HepG2 (cell line): ENCODE measurements around the gene DYSF. TPM values are rescaled to one million over a fixed set of nuclear protein-coding genes. Genes with fewer than 3 reads are reported as not detected.

Experiments
- ATAC-seq: fragments of 200-7000 bp; cut with Tn5 transposase; 3 replicates; pipeline ENCODE4 v1.9.1; 2020; ENCODE audit warnings: mild to moderate bottlenecking, moderate library complexity
- BruUV-seq: library from RNA; stranded (reverse); fragments of 400-500 nt; replicated peaks from 2 replicates; lab custom pipeline; 2021; lab: Mats Ljungman, UMichigan
- CTCF ChIA-PET: fragments of 300-600 bp; formaldehyde crosslinking; extraction: SDS; loops from one replicate; lab custom pipeline; 2021; ENCODE audit warnings: low total read pairs, inconsistent platforms, low intra/inter-chr PET ratio; lab: Yijun Ruan, JAX
- POLR2A ChIA-PET: fragments of 350-600 bp; sonication (Branson Sonifier 250); formaldehyde crosslinking; loops from one replicate; lab custom pipeline; 2020; ENCODE audit warnings: antibody characterized with exemption, inconsistent platforms; lab: Yijun Ruan, JAX
- DNase-seq: peaks from one replicate; pipeline ENCODE4 v3.0.0-alpha.2; 2015; ENCODE audit warnings: low spot score
- FAIRE-seq: peaks from 3 replicates; lab custom pipeline; 2011; peaks lifted over from hg19 to GRCh38; lab: Jason Lieb, UNC
- H2AFZ ChIP-seq: one replicate; pipeline ENCODE4 v1.6.1; 2011; ENCODE audit warnings: low read length, inconsistent platforms
- H3K27ac ChIP-seq: fragments of 300-600 bp; 3 replicates; pipeline ENCODE4 v1.8.0; 2011; ENCODE audit warnings: mixed run types, mild to moderate bottlenecking, mixed read lengths, low read length, inconsistent platforms; ENCODE audit not compliant: insufficient read depth; ENCODE audit errors: extremely low read length
- H3K27me3 ChIP-seq, 2 experiments: fragments of 200-600 bp in 1 of 2; 2 replicates in 1 of 2; 3 replicates in 1 of 2; pipeline versions ENCODE4 v1.6.0 to v1.8.0; 2011; ENCODE audit warnings: low read length in 2 of 2, mild to moderate bottlenecking in 2 of 2, moderate library complexity in 2 of 2, inconsistent platforms in 1 of 2; ENCODE audit not compliant: insufficient read depth in 2 of 2, control insufficient read depth in 1 of 2
- H3K36me3 ChIP-seq, 2 experiments: fragments of 200-600 bp in 1 of 2; replicated peaks in 1 of 2; 2 replicates in 1 of 2; 3 replicates in 1 of 2; pipeline versions ENCODE4 v1.5.1 to v1.8.0; 2011; ENCODE audit warnings: low read length in 2 of 2, inconsistent platforms in 1 of 2; ENCODE audit not compliant: insufficient read depth in 2 of 2, control insufficient read depth in 1 of 2
- H3K4me1 ChIP-seq: 2 replicates; pipeline ENCODE4 v1.5.1; 2012; ENCODE audit warnings: low read length, inconsistent platforms; ENCODE audit not compliant: insufficient read depth
- H3K4me2 ChIP-seq: 2 replicates; pipeline ENCODE4 v1.6.0; 2011; ENCODE audit warnings: low read depth, low read length, inconsistent platforms
- H3K4me3 ChIP-seq, 3 experiments: fragments of 200-600 bp in 1 of 3; sonication (generic), shearing (Covaris generic) in 1 of 3; replicated peaks in 1 of 3; 2 replicates each; pipeline ENCODE4 v1.5.1; 2011 to 2016; ENCODE audit warnings: low read length in 3 of 3, inconsistent platforms in 2 of 3, low read depth in 2 of 3, mild to moderate bottlenecking in 2 of 3, control low read depth in 1 of 3, mixed read lengths in 1 of 3; ENCODE audit not compliant: insufficient read depth in 1 of 3
- H3K79me2 ChIP-seq: one replicate; pipeline ENCODE4 v1.6.1; 2011; ENCODE audit warnings: low read length, inconsistent platforms; ENCODE audit not compliant: insufficient read depth
- H3K9ac ChIP-seq: 2 replicates; pipeline ENCODE4 v1.6.0; 2011; ENCODE audit warnings: mild to moderate bottlenecking, low read depth, low read length, inconsistent platforms; ENCODE audit not compliant: insufficient read depth
- H3K9me3 ChIP-seq: 2 replicates; pipeline ENCODE4 v1.5.1; 2012; ENCODE audit warnings: mild to moderate bottlenecking, low read length
- H4K20me1 ChIP-seq: 2 replicates; pipeline ENCODE4 v1.6.0; 2011; ENCODE audit warnings: inconsistent platforms, mild to moderate bottlenecking, low read length, moderate library complexity; ENCODE audit not compliant: insufficient read depth
- ATF4 ChIP-seq, 2 experiments: fragments of 450-650 bp in 1 of 2; sonication (generic) in 1 of 2; formaldehyde crosslinking; IDR thresholded peaks; 2 replicates each; pipeline versions ENCODE4 v1.5.0 to v1.8.0; 2020 to 2022; ENCODE audit warnings: mild to moderate bottlenecking in 1 of 2, missing genetic modification reagents in 1 of 2
- ATM ChIP-seq: fragments of 450-650 bp; IDR thresholded peaks from 2 replicates; pipeline ENCODE4 v1.7.1; 2017; ENCODE audit warnings: mild to moderate bottlenecking, borderline replicate concordance
- CREB1 ChIP-seq, 2 experiments: fragments of 450-650 bp in 1 of 2; IDR thresholded peaks; 2 replicates each; pipeline ENCODE4 v1.6.1; 2016 to 2017; ENCODE audit warnings: control low read depth in 1 of 2, mild to moderate bottlenecking in 1 of 2, missing compliant biosample characterization in 1 of 2, missing genetic modification characterization in 1 of 2
- DR1 ChIP-seq: sonication (generic); formaldehyde crosslinking; IDR thresholded peaks from 2 replicates; pipeline ENCODE4 v1.8.0; 2021; ENCODE audit warnings: mild to moderate bottlenecking, missing genetic modification reagents, inconsistent platforms
- GATAD2A ChIP-seq: IDR thresholded peaks from 2 replicates; pipeline ENCODE4 v1.6.1; 2016
- GTF3A ChIP-seq: sonication (generic); formaldehyde crosslinking; conservative IDR thresholded peaks from 2 replicates; pipeline ENCODE4 v1.4.0; 2020; ENCODE audit warnings: mild to moderate bottlenecking, missing genetic modification reagents
- MTF2 ChIP-seq: sonication (generic); formaldehyde crosslinking; IDR thresholded peaks from 2 replicates; pipeline ENCODE4 v1.5.0; 2020; ENCODE audit warnings: missing genetic modification reagents, borderline replicate concordance
- PHF21A ChIP-seq: sonication (generic); formaldehyde crosslinking; IDR thresholded peaks from 2 replicates; pipeline ENCODE4 v1.5.0; 2020; ENCODE audit warnings: mild to moderate bottlenecking, missing genetic modification reagents
- POLR2AphosphoS2 ChIP-seq: IDR thresholded peaks from 2 replicates; pipeline ENCODE4 v1.6.1; 2011; ENCODE audit warnings: low read depth, low read length, improper control_type of control experiment
- RBFOX2 ChIP-seq: fragments of 200-400 bp; formaldehyde crosslinking; IDR thresholded peaks from 2 replicates; pipeline ENCODE4 v1.6.1; 2017; ENCODE audit warnings: low read depth, mild to moderate bottlenecking, low read length
- RBM39 ChIP-seq: fragments of 200-400 bp; formaldehyde crosslinking; IDR thresholded peaks from one replicate; pipeline ENCODE4 v1.6.1; 2018; ENCODE audit warnings: antibody characterized with exemption, mild to moderate bottlenecking, low read depth, low read length; ENCODE audit not compliant: poor library complexity, severe bottlenecking
- RCOR2 ChIP-seq: IDR thresholded peaks from 2 replicates; pipeline ENCODE4 v1.6.1; 2016; ENCODE audit warnings: missing biosample characterization, missing genetic modification reagents
- SP2 ChIP-seq: sonication (generic); formaldehyde crosslinking; IDR thresholded peaks from 2 replicates; pipeline ENCODE4 v1.5.1; 2020; ENCODE audit warnings: mild to moderate bottlenecking, missing genetic modification reagents
- SP4 ChIP-seq: sonication (generic); formaldehyde crosslinking; IDR thresholded peaks from 2 replicates; pipeline ENCODE4 v1.8.1; 2023; ENCODE audit warnings: mild to moderate bottlenecking, missing genetic modification reagents
- SSRP1 ChIP-seq: IDR thresholded peaks from 2 replicates; pipeline ENCODE4 v1.6.1; 2016; ENCODE audit warnings: control low read depth
- TOPORS ChIP-seq: sonication (generic); formaldehyde crosslinking; IDR thresholded peaks from 2 replicates; pipeline ENCODE4 v1.8.0; 2023; ENCODE audit warnings: mild to moderate bottlenecking, missing genetic modification reagents
- XRCC5 ChIP-seq: fragments of 200-400 bp; formaldehyde crosslinking; optimal IDR thresholded peaks from 2 replicates; pipeline ENCODE3; 2017; ENCODE audit warnings: mild to moderate bottlenecking, low read length
- ZBTB21 ChIP-seq: sonication (generic); formaldehyde crosslinking; IDR thresholded peaks from 2 replicates; pipeline ENCODE4 v1.4.0; 2020; ENCODE audit warnings: missing genetic modification reagents
- ZBTB42 ChIP-seq: sonication (generic); formaldehyde crosslinking; IDR thresholded peaks from 2 replicates; pipeline ENCODE4 v1.5.0; 2020; ENCODE audit warnings: mild to moderate bottlenecking, missing genetic modification reagents
- ZNF143 ChIP-seq: sonication (generic); formaldehyde crosslinking; IDR thresholded peaks from 2 replicates; pipeline ENCODE4 v1.4.0; 2020; ENCODE audit warnings: missing genetic modification reagents
- ZNF775 ChIP-seq: sonication (generic); formaldehyde crosslinking; IDR thresholded peaks from 2 replicates; pipeline ENCODE4 v1.4.0; 2020; ENCODE audit warnings: missing genetic modification reagents, mild to moderate bottlenecking, moderate library complexity, borderline replicate concordance
- ZNF780A ChIP-seq: sonication (generic); formaldehyde crosslinking; IDR thresholded peaks from 2 replicates; pipeline ENCODE4 v1.8.0; 2022; ENCODE audit warnings: mild to moderate bottlenecking, missing genetic modification reagents, moderate library complexity
- WGBS: methylation state at CpG from one replicate; pipeline ENCODE4 v1.1.6; 2017; ENCODE audit warnings: low lambda C conversion rate; 5-methylcytosine and 5-hydroxymethylcytosine counted together
- in situ Hi-C: cut with HindIII; loops from 2 replicates; pipeline ENCODE4 v1.10.0; 2017; ENCODE audit warnings: low pct_unique_long_range_greater_than_20kb; ENCODE audit not compliant: extremely low pct_ligation_motif_present
- intact Hi-C: fragments of 100-400 bp; cut with micrococcal nuclease; formaldehyde crosslinking; loops from one replicate; pipeline ENCODE4 v1.10.0; 2022; ENCODE audit not compliant: unreplicated experiment
- polyA plus RNA-seq, 8 experiments: library from polyadenylated mRNA; depleted of rRNA in 3 of 8; stranded (reverse) in 7 of 8; unstranded in 1 of 8; fragments of >200 nt; fragmentation: Illumina TruSeq in 4 of 8; extraction: Trizol in 4 of 8; gene quantifications; 2 replicates each; pipeline versions ENCODE4 v1.2.1 to v1.2.3, GENCODE V29; 2011 to 2016; ENCODE audit warnings: low read depth in 4 of 8, missing spikeins in 1 of 8, mixed read lengths in 1 of 8; ENCODE audit not compliant: insufficient read depth in 1 of 8
- total RNA-seq, 5 experiments: library from RNA; depleted of rRNA; stranded (reverse); fragments of >200 nt; fragmentation: Illumina TruSeq; extraction: Trizol; gene quantifications; 2 replicates each; pipeline ENCODE4 v1.2.3, GENCODE V29; 2016; ENCODE audit warnings: low read depth in 1 of 5

Gene DYSF
- total and polyA plus RNA-seq, 2 of the 13 experiments (the other 11 are each of a cell fraction or from before 2014, with no cell fraction given): 0.15 to 2.4 TPM

DNA sequence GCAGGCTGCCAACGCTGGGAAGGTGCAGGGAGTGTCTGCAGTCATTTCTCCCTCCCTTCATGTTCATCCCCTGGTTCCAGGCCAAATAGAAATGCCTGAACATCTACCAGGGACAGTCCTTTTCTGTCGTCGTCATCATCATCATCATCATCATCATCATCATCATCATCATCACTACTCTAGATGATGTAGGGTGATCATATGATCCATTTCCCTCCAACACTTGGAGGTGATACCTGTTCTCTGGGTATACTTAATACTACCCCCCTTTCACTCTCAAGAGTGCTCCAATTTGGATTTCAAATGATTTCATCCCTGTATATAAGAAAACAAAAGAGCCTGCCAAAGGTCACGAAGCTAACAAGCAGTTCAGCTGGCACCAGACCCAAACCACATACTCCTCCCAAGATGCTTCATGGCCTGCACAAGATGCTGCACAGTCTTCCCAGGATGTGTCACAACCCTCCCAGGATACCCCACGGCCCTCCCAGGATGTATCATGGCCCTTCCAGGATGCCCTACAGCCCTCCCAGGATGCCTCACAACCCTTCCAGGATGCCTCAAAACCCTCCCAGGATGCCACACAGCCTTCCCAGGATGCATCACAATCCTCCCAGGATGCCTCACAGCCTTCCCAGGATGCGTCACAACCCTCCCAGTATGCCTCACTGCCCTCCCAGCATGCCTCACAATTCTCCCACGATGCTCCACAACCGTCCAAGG is 257.9 kb downstream of the DYSF start:
- 27% methylated on average over 8 of the region's 8 CpGs for WGBS
- in situ Hi-C loops: no loop called here
- H3K27me3 ChIP-seq: peaks cover 3 to 24% of the 10 kb centered on the region in 2 experiments; a peak in 4 of 5 replicates
- TF ChIP-seq SSRP1: no peak
- TF ChIP-seq TOPORS: no peak
- no peak for TF ChIP-seq ZBTB42 (CRISPR knock-in tag)
- no peak for TF ChIP-seq ZBTB21 (CRISPR knock-in tag)
- TF ChIP-seq ZNF780A (CRISPR knock-in tag): no peak
- peak; percentile 46; the same call in 1 of the 2 replicates for TF ChIP-seq ZNF143 (CRISPR knock-in tag)
- no peak for TF ChIP-seq ATM
- no peak for TF ChIP-seq MTF2
- no peak for TF ChIP-seq RBM39
- TF ChIP-seq SP2: no peak
- TF ChIP-seq ATF4 (CRISPR knock-in tag; IDR thresholded peaks at IDR 0.05): no peak
- no peak for TF ChIP-seq POLR2AphosphoS2
- TF ChIP-seq GATAD2A (CRISPR knock-in tag): no peak
- no peak for TF ChIP-seq RBFOX2
- no peak for TF ChIP-seq DR1 (CRISPR knock-in tag)
- no peak for TF ChIP-seq XRCC5
- peak; percentile 94 for TF ChIP-seq CREB1 (IDR thresholded peaks at IDR 0.05)
- no peak for TF ChIP-seq CREB1 (CRISPR knock-in tag; IDR thresholded peaks at IDR 0.05)
- TF ChIP-seq RCOR2: no peak
- 0 out of 2 replicates have a peak, but pooled peaks have one; percentile 25 for TF ChIP-seq PHF21A
- no peak for TF ChIP-seq SP4 (CRISPR knock-in tag)
- TF ChIP-seq ZNF775 (CRISPR knock-in tag): no peak
- TF ChIP-seq GTF3A (CRISPR knock-in tag): no peak

More for the DNA sequence above, 257.9 kb downstream of the DYSF start:
- ChIA-PET POLR2A (no interaction called here), CTCF (no interaction called here)
- BruUV-seq: no TSS peak
- Histone ChIP-seq H3K27ac (no peak overlapping the region), H3K4me3 (peak overlapping the region in 1 of 3 experiments; percentile 11; a peak in 1 of 6 replicates), H3K4me1 (peaks cover 50% of the 10 kb centered on the region), H3K4me2 (peak overlapping the region; percentile 59), H3K79me2 (no peaks in the 10 kb centered on the region), H3K9ac (no peak overlapping the region), H3K9me3 (no peaks in the 10 kb centered on the region), H4K20me1 (no peaks in the 10 kb centered on the region), H3K36me3 (no peaks in the 10 kb centered on the region), H2AFZ (no peak overlapping the region)
- no peak for FAIRE-seq
- ATAC-seq: no peak
- DNase-seq: no peak
- intact Hi-C loops: no loop called here
